SJSA1 (cell line): ENCODE data around the gene PRR33. TPM values are rescaled to one million over a fixed set of nuclear protein-coding genes. Genes with fewer than 3 reads are reported as not detected.

Experiments used
- DNase-seq, 2 experiments: peaks; one replicate each; pipeline ENCODE4 v3.0.0-alpha.2; 2015 to 2020; ENCODE audit warnings: low spot score in 2 of 2, low read depth in 1 of 2
- H3K27ac ChIP-seq: fragments of 250-450 bp; sonication (Bioruptor Pico); 2 replicates; pipeline ENCODE4 v1.5.1; 2020; ENCODE audit warnings: mild to moderate bottlenecking, moderate library complexity
- H3K27me3 ChIP-seq: fragments of 250-450 bp; sonication (Bioruptor Pico); replicated peaks from 2 replicates; pipeline ENCODE4 v1.5.1; 2020; ENCODE audit warnings: mild to moderate bottlenecking, moderate library complexity
- H3K36me3 ChIP-seq: fragments of 250-450 bp; sonication (Bioruptor Pico); 2 replicates; pipeline ENCODE4 v1.5.1; 2020; ENCODE audit warnings: mild to moderate bottlenecking
- H3K4me1 ChIP-seq: fragments of 250-450 bp; sonication (Bioruptor Pico); replicated peaks from 2 replicates; pipeline ENCODE4 v1.6.1; 2021; ENCODE audit warnings: mild to moderate bottlenecking
- H3K4me3 ChIP-seq: fragments of 250-450 bp; sonication (Bioruptor Pico); 2 replicates; pipeline ENCODE4 v1.5.1; 2020; ENCODE audit warnings: mild to moderate bottlenecking
- H3K9me3 ChIP-seq: fragments of 250-450 bp; sonication (Bioruptor Pico); replicated peaks from 2 replicates; pipeline ENCODE4 v1.5.1; 2020; ENCODE audit warnings: mild to moderate bottlenecking
- total RNA-seq: library from RNA; depleted of rRNA; stranded (reverse); fragments of >200 nt; shearing (Covaris generic); gene quantifications from 2 replicates; pipeline ENCODE4 v1.2.3, GENCODE V29; 2014

PRR33 gene
- total RNA-seq, 1 experiment from 2014 or later = not detected

- H3K27me3 ChIP-seq = no peaks in the 10 kb centered on the region
- no peaks in the 10 kb centered on the region for H3K36me3 ChIP-seq
- peaks cover 33% of the 10 kb centered on the region for H3K4me1 ChIP-seq
- no peak overlapping the region for H3K4me3 ChIP-seq
- no peaks in the 10 kb centered on the region for H3K9me3 ChIP-seq
- H3K27ac ChIP-seq = no peak overlapping the region
- DNase-seq = no peak
Observed at GRCh38 chr11:1932105-1932480, 40.4 kb upstream of the PRR33 start.

- Histone ChIP-seq H3K36me3 (no peaks in the 10 kb centered on the region), H3K9me3 (no peaks in the 10 kb centered on the region), H3K27me3 (no peaks in the 10 kb centered on the region), H3K4me3 (no peak overlapping the region), H3K27ac (no peak overlapping the region), H3K4me1 (peaks cover 39% of the 10 kb centered on the region)
- DNase-seq = peak in 1 of 2 experiments; percentile 16
Observed at GRCh38 chr11:1931341-1932104, 39.8 kb upstream of the PRR33 start.

GRCh38 chr11:1930462-1930830 lies 38.8 kb upstream of the PRR33 start:
- H3K4me1 ChIP-seq = peaks cover 46% of the 10 kb centered on the region
- no peaks in the 10 kb centered on the region for H3K9me3 ChIP-seq
- H3K4me3 ChIP-seq = no peak overlapping the region
- H3K36me3 ChIP-seq = no peaks in the 10 kb centered on the region
- DNase-seq = no peak
- no peaks in the 10 kb centered on the region for H3K27me3 ChIP-seq
- H3K27ac ChIP-seq = no peak overlapping the region

DNA sequence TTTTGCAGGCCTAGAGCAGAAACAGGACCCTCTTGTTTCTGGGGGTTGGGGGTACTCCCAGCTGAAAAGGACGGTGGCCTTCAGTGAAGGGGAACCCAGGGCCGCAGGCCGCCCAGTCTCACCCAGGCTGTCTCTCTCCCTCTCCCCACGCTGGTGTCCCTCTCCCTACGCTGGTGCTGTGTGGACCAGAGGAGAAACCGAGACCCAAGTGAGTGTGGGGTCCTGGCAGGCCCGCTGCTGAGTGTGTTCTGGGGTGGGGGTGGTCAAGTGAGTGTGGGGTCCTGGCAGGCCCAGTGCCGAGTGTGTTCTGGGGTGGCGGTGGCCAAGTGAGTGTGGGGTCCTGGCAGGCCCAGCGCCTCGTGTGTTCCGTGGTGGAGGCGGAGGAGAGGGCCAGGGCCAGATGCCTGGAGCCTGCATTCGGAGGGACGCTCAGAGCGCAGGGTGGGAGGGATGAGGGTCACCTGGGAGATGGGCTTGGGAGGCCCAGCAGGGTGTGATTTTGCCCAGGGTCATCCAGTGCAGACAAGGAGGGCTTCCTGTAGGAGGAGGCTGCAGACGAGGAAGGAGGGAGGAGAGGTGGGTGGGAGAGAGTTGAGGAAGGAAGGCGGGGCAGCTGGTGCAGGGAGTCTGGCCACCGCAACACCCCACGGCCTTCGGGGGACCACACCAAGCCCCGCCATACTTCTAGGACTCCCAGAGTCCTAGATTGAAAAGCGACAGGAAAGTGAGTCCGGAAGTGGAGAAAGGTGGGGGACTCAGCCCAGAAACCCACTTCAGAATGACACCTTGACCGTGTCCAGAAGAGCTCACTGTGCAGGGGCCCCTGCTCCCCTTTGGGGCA lies 38.1 kb upstream of the PRR33 start:
- H3K27me3 ChIP-seq = no peaks in the 10 kb centered on the region
- no peak overlapping the region for H3K27ac ChIP-seq
- H3K4me1 ChIP-seq = peaks cover 46% of the 10 kb centered on the region
- H3K36me3 ChIP-seq = no peaks in the 10 kb centered on the region
- DNase-seq = no peak
- H3K4me3 ChIP-seq = no peak overlapping the region
- H3K9me3 ChIP-seq = no peaks in the 10 kb centered on the region

DNA sequence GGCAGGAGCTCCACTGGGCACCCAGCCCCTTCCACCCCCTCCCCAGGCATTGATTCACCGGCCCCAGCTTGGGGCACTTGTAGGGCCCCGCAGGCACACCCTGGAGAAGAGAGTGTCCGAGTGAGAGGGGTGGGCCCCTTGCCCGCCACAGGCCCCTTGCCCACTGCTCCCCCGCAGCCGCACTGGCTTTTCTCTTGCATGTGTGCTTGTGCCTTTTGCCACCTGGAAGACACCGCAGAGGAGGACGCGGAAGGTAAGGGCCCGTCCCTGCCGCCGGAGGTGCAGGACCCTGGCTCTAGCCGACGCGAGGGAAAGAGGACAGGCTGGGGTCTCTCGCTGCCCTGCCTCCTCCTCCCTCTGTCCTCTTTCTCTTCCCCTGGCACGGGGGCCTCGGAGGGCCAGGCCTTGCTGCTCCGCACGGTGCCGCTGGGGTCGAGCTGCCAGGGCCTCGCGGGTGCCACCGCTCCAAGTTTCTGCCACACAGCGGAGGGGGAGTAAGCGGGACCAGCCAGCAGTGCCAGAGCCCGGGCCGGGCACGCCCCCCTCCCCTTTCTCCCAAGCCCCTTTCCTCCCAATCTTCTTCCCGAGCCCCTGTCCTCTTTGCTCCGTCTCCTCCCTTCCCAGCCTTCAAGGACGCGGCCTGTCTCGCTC lies 37.3 kb upstream of the PRR33 start:
- H3K4me1 ChIP-seq = peaks cover 46% of the 10 kb centered on the region
- H3K4me3 ChIP-seq = no peak overlapping the region
- H3K36me3 ChIP-seq = no peaks in the 10 kb centered on the region
- no peak overlapping the region for H3K27ac ChIP-seq
- no peak for DNase-seq
- no peaks in the 10 kb centered on the region for H3K27me3 ChIP-seq
- H3K9me3 ChIP-seq = no peaks in the 10 kb centered on the region

DNA sequence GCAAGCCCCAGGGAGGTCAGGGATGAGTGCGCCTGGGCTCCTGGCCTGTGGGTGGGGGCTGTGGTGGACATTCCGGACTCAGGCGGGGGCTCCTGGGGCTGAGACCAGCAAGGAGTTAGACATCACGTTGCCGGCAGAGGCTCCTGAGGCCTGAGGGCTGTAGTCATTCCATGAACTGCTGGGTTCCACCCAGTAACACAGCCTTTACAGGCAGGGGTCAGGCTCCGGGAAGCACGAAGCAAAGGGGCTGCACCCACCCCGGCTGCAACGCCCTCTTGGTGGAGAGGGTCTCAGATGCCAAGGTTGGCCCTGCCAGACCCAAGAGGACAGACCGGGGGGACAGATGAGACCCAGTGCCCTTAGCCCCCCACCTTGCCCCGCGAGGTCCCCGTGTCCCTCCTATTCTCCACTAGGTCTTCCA lies 36.8 kb upstream of the PRR33 start:
- Histone ChIP-seq H3K27ac (peak overlapping the region; percentile 61), H3K4me1 (peaks cover 46% of the 10 kb centered on the region), H3K9me3 (no peaks in the 10 kb centered on the region), H3K4me3 (no peak overlapping the region), H3K36me3 (no peaks in the 10 kb centered on the region), H3K27me3 (no peaks in the 10 kb centered on the region)
- DNase-seq = peak in 1 of 2 experiments; percentile 46

DNA sequence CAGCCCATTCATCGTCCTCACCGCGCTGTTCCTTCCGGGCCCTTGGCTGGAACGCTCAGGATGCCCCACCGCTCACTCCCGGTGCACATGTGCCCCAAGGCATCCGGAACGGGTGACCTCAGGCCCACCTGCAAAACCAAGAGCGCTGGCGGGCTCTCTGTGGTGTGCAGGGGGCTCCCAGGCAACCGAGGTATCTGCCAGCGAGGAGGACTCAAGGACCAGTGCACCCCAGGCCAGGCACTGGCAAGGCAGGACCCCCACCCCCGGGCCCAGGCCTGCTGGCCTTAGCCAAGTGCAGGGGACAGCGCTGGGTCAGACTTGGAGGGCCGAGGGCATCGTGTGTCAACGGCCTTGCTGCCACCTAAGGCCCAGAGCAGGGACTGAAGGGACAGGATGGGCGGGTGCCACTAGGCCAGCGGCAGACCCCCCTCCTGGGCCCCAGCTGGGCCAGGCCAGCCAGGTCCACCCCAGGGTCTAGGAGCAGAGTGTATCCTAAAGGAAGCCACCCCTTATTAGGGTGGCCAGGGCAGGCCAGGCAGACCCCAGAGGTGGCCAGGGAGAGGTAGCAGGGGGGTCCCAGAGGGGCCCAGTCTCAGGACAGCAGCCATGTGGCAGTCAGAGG lies 36.3 kb upstream of the PRR33 start:
- Histone ChIP-seq H3K27ac (peak overlapping the region; percentile 61), H3K4me1 (peaks cover 50% of the 10 kb centered on the region), H3K27me3 (peaks cover under 1% of the 10 kb centered on the region; the same call in 1 of the 2 replicates), H3K9me3 (no peaks in the 10 kb centered on the region), H3K36me3 (no peaks in the 10 kb centered on the region), H3K4me3 (no peak overlapping the region)
- peak in 1 of 2 experiments; percentile 12 for DNase-seq

DNA sequence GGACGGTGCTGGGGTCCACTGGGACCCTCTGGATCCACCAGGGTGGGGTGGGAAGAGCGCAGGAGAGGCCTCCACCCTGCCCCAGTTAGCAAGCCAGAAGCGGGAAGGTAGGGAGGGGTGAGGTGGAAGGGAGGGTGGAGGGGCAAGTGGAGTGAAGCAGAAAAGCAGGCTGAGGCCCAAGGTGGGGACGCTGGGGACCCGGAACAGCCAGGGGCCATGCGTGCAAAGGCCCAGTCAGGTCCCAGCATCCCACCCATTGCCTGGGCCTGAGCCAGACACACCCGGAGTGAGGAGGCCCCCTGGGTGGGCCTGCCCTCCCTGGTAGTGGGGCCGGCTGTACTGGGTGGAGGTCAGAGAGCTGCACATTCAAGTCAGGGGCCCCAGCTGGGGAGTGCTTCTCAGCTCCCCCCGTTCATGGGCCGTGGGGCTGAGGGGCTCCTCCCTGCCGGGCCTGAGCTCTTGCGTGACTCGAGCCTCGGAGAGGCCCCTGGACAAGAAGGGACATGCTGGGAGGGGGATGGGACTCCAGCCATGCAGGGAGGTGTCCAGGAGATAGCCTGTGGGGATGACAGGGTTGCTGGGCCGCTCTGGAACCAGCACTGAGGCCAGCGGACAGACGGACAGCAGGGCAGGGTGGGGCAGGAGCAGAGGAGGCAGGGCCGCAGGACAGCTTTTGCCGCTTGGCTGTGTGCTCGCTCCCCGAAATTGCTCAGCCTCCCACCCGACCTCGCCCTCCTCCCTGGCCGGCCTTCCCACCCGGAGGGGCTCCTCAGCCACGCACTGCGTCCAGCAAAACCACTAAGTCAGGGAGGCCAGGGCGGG lies 35.5 kb upstream of the PRR33 start:
- H3K27ac ChIP-seq = peak overlapping the region; percentile 78
- peaks cover 5% of the 10 kb centered on the region; the same call in 1 of the 2 replicates for H3K27me3 ChIP-seq
- peaks cover 57% of the 10 kb centered on the region for H3K4me1 ChIP-seq
- no peaks in the 10 kb centered on the region for H3K9me3 ChIP-seq
- H3K4me3 ChIP-seq = no peak overlapping the region
- peak; percentile 89 to 94 for DNase-seq
- no peaks in the 10 kb centered on the region for H3K36me3 ChIP-seq

DNA sequence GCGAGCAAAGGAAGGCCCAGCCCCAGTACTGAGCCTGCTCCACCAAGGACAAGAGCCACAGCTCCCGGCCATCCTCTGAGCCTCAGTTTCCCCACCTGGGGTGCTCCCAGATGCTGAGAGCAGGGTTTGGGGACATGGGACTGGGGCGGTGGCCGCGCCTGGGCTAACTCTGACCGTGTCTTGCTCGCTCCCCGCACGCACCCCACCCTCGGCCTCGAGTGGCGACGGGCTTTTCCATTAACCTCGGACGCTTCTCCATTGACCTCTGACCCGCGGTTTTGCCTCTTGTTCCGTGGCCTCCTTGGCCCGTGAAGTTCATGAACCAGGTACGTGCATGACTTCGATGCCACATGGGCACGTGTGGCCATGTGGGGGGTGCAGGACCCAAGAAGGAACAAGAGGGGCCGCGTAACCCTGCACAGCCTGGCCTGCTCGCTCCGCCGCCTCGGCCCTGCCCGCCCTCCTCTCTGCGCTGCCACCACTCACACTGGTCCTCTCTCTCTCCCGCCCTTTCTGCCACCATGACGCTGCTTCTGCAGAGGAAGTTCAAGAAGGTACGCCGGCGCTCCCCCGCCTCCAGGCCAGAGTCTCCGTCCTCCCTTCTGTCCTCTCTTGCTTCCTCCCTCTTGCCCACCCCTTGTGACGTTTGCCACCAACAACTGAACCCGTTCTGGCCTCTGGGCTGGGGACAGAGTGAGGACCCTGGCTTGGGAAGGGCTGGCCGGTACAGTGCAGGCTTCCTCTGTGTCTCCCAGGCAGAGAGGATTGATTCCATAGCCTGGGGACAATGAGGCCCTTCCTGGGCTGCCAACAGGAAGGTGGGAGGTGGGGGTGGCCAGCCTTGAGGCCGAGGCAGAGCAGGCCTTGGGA lies 34.7 kb upstream of the PRR33 start:
- Histone ChIP-seq H3K36me3 (no peaks in the 10 kb centered on the region), H3K4me3 (no peak overlapping the region), H3K9me3 (no peaks in the 10 kb centered on the region), H3K27ac (peak overlapping the region; percentile 78), H3K27me3 (peaks cover 5% of the 10 kb centered on the region; the same call in 1 of the 2 replicates), H3K4me1 (peaks cover 57% of the 10 kb centered on the region)
- no peak for DNase-seq

GRCh38 chr11:1925373-1926155 lies 33.9 kb upstream of the PRR33 start:
- Histone ChIP-seq H3K4me1 (peaks cover 61% of the 10 kb centered on the region), H3K36me3 (no peaks in the 10 kb centered on the region), H3K27ac (no peak overlapping the region), H3K4me3 (no peak overlapping the region), H3K27me3 (peaks cover 5% of the 10 kb centered on the region; the same call in 1 of the 2 replicates), H3K9me3 (no peaks in the 10 kb centered on the region)
- no peak for DNase-seq

DNA sequence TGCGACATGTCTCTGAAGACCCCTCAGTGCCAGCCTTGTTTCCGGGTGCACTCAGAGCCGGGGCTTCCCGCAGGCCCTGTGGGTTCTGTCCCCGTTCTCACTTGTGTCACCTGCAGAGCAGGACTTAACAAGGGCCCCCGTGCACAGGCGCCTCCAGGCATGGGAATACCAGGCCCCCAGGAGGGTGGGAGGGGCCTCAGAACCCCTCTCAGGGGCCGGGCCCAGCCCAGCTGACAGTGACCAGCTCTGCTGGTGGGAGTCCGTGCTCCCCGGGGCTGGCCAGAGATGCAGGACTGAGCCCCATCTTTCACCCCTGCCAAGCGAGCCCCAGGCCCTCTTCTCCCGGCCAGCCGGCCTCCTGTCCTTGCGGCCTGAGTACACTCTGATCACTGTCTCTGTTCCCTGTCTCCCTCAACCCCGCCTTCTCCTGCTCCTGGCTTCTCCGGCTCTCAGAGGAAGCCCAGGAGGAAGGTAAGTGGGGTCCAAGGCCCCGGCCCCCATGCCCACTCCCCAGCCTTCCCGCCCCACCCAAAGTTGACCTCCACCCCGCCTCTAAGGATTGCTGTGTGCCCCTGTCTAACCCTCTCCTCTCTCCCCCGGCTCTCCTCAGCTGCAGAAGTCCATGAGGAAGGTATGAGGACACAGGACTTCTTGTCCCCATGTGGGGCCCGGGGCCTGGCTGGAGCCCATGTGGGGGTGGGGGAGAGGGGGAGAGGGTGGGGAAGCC lies 33.1 kb upstream of the PRR33 start:
- Histone ChIP-seq H3K36me3 (no peaks in the 10 kb centered on the region), H3K9me3 (no peaks in the 10 kb centered on the region), H3K4me1 (peaks cover 61% of the 10 kb centered on the region), H3K27me3 (peaks cover 5% of the 10 kb centered on the region; the same call in 1 of the 2 replicates), H3K27ac (no peak overlapping the region), H3K4me3 (no peak overlapping the region)
- no peak for DNase-seq
